Measurements from ENCODE around the gene GASK1B.

GASK1B gene

DNA sequence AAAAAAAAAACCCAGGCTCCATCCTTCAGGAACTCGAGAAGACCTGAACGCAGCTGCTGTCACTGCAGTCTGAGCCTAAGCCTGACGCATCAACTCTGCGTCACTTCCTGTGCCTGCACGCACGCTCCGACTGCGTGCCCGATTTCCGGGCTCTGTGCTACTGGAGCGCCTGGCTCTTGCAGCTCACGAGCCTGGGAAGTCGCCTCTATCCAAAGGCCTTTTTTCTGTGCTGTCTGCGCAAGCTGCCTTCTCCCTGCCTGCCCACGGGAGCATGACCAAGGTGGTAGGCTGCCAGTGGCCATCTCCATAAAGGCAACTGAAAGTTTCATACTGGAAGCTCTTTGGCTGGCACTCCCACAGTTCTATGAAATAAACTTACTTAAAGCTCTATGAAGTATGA, 9.9 kb upstream of the GASK1B start:
- no peak for DNase-seq

DNA sequence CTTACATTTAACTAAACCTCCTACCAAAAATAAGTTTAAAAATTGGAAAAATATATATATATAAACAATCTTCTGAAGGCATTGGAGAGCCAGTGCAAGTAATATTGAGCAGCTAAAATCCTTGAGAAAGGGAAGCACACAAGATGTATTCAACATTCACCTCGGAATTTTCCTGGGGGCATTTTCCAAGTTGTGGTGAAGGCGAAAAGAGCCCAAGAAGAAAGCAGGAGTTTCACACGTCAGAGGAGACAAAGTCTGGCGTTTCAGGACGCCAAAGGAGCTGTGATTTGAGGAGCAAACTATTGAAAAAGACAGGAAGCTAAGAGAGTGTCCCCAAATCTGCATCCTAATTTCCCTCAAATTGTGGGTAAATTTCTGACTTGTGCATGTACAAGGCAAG, 9.1 kb upstream of the GASK1B start:
- no peak for DNase-seq

DNA sequence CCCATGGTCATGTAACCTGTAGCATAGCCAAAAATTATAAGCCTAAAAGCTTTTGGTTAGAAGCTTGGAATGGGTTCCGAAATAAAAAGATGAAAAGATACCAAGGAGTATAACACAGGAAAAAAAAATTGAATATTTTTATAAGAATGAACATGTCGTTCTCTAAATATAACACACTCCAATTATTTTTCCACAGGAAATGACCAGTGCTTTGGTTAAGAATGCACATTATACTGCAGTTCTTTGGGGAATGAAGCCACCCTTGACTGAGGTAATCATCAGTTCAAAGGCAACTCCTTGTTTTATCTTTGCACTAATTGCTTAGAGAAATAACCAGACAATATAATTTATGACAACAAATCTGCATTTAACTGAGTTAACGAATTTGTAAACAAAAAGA, 6.6 kb upstream of the GASK1B start:
- no peak for DNase-seq

DNA sequence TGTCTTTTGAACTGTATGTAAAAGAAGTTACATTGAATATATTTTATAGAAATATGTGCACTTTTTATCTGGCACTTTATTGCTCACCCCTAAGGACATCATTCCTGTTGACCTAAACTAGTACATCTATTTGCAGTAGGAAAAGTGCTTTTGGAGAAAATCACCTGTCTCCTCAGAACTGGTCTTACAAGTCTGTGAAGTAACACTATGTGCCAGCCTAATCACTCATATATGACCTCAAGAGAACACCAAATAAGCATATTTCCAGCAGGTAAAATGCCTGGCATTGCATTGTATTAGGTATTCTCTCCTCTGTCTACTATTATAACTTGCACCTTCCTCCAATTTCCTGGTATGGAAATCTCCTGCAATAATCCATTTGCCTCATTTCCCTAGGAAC, 4.0 kb upstream of the GASK1B start:
- DNase-seq = no peak

DNA sequence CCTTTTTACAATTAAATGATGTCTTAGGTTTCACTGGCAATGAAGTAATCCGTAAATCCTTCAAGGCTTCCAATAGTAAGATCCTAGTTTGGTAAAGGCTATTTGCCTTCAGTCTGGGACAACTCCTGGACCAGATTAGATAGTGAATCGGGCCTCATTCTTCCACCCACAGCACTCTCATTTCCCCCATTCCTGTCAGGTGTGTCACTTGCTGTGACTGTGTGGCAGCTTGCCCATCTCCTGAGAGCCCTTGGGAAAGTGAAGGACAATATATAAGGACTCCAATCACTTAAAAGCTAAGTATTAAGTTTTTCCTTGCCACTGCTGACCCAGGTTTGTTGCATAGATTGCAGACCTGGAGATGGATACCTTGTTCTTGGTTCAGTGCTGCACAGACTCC, 3.3 kb upstream of the GASK1B start:
- DNase-seq = no peak

DNA sequence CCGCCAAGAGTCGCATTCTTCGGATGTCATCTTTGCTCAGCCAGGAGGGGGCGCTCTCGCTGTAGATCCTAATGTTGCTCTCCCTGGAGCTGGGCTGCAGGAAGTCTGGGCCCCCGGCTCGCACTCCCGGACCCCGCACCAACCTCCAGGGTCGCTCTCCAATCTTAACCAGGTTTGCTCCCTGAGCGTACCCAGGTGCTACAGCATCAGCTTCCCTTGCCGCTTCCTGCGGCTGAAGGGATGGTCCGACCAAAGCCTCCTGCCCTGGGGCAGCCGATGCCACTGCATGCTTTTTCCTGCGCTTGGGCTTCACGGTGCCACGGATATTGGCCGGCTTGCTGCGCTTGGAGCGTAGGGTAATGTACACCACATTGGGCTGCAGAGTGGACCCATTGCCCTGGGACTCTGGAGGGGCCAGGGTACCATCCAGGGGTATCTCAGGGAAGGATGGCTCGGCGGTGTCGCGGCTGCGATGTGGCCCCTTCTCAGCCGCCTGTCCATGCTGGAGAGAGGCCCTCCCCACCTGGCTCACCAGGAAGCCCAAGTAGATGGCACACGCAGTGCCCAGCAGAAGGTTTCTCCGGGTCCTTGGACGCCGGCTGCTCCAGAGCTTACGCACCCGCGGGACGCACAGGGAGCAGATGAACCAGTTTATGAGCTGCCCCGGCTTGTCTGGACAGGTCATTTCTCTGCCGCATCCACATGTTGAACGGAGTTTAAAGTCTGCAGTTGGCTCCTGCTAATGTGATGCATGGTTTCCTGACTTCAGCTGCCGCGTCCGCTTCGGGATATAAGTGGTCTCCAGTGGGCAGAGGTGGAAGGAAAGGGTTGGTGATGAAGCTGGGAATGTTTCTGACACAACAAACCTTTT, 1.9 kb downstream of the GASK1B start:
- peak; percentile 62 for DNase-seq

DNA sequence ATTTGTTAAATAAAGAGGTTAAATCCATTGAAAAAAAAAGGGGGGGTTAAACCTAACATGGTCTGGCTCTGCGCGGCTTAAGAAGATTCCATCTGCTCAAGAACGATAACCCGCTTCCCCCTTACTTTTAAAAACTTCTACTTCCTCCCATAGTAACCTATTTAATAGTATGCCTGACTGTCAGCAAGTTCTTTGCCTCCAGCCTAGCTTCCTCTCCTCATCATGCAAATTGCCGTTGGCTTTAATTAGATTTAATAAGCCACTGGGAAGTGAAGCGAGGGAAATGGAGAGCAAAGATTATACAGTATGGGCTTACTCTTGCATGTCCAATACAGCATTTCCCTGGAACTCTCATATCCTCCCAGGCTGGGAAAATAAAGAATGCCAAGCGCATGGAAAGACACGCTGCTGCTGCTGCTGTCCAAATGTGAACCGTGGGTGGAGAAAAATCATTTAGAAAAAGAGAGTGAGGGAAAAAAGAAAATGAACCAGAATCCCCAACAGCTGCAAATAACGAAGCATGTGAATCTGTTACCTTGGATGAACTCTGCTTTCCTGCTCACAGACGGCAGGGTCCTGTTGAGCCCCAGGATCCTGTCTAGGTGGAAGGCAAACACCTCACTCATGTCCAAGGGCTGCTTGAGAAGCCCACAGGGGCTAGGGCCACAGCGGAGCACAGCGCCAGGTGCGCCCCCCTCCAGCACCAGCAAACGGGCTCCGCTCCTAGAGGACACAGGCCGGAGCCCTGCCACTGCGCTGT, 2.7 kb downstream of the GASK1B start:
- DNase-seq = no peak

DNA sequence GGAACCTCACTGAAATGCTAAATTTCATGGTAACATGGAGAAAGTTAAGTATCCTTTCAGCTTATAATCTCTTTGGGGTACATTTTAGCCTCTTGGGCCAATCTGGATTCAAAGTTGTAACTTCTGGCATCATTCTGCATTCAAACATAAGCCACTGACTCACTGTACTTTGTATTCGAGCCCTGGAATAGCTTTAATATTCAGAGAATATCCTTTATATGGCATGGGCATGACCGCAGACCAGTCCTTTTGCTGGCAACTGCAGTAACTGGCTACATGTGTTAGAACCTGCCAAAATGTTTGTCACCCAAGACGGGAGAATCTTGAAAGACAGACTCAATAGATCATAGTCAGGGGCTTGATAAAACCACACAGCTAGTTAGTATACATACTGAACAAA, 3.3 kb downstream of the GASK1B start:
- no peak for DNase-seq

DNA sequence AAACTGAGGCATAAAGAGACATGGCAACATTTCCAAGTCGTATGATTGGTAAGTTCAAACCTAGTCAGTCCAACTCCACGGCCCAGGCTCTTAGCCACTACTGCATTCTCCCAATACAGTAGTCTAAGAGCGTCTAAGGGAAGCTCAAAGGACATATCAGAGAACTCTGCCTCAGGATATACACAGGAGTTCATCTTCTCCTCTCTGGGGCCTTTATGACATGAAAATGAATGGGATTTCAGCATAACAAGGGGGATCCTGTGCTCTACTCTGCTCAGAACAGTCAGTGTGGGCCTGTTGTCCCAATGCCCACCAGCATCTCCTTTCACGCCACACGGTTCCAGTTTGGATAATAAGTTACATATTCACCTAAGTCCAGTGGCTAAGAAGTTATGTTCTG, 4.2 kb downstream of the GASK1B start:
- no peak for DNase-seq

DNA sequence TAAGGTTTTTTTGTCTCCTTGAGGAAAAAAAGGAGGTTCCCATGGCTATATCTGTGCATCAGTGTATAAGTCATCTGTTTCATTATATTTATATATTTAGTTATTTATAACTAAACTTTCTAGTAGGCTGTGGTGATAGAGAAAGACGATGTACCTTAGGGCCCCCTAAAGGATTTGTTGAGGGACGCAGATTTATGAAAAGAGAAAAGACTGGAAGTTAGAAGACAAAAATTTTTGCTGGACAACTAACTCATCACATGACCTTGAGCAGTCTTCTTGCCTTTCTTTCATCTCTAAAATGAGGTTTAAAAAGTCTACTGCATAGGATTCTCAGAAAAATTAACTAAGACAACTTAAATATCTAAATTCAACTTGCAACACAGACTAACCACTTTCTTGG, 6.1 kb downstream of the GASK1B start:
- DNase-seq = no peak

DNA sequence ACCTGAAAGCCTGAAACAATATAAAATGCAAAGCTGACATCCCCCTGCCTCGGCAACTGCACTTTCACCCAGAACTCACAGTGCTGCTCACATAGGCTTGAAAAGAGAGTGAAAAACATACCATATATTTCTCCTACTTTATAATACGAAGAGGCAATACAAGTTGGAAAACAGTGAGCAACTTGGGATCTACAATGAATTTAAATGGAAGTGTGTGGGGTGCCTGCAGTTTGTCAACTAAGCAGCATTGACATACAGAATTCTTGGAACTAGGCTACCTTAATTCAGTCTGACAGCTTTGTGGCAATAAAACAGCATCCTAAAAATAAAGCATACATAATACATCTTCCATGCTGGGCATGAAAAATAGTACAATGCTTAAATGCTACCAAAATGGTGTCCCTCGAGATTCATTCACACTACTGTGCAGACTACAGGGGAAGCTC, 8.0 kb downstream of the GASK1B start:
- no peak for DNase-seq

DNA sequence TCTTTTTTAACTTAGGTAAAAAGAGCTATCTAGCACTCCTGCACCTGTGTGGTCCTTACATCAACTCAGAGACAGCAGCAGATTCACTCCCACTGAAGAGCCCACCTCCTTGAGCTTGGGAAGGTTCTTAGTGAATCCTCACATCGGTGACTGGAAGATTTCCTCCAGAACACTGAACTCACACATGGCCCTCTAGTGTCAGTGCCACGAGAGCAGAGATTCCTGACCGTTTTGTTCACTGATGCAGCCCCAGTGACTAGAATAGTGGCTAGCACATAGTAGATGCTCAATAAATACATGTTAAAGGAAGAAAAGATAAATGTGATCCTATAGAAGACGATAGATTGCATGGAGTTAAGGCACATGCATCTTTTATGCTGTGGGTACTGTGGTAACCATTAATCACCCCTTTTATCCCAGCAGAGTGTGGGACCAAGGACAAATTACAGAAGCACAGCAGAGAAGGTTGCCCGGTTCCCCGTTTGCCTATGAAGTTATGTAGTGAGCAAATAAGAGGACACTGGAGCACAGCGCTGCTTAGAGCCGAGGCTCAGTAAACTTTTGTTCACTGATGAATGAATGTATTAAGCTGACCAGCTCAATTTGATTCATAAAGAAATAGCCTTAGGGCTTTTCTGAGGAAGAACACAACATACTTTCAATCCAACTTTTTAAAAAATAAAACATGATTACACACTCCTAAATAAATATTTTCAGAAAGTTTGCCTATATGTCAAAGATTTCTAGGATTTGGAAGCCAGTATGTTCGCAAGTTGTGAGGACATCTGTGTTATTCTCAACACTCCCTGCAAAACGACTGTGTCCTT, 8.7 kb downstream of the GASK1B start:
- no peak for DNase-seq

DNA sequence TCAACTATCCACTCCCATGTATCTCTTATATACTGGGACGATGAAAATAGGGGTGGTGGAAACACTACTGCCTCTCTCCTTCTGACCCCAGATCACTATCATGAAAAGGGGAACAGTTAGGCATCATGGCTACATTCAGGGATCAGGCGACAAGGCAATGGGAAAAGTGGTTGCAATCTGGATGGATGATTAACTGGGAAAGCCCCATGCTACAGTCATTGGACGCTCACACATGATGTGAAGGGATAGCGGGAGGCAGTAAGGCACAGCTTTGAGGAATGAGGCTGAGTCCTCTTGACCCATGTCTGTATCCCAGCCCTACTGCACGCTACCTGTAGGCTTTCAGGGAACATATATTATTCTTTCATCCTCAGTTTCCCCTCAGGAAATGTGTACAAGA, 10.2 kb downstream of the GASK1B start:
- no peak for DNase-seq

DNA sequence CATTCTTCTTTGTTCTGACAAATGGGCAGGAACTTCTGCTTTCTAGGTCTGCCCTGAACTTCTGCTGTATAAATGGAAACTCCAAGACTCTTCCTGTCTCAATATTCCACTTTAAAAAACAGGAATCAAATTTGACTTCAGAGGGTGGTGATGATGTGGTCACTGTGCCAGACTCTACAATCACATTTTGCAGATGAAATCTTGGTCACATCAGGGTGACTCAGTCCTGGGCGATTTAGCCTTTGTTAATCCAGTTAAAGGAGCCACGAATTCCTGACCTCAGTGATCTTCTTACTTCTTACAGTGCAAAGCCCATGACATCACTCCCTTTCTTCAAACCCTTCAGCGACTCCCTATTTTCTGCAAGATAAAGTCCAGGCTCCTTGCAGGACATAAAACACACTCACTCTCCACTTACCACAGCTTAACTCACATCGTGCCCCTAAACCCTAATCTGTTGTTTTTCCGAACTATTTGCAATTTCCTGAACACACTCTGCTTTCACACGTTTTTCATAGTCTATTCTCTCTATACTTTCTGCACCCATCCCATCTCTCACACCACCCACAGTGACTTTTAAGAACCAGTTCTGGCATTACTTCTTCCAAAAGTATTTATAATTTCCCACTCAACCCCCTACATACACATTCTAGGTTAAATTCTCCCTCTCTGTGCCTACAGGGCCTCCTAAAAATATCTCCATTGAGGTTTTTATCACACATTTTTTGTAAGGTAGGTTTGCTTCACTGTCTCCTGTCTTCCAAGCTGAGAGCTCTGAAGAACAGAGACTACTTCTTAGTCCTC, 11.1 kb downstream of the GASK1B start:
- DNase-seq = no peak

DNA sequence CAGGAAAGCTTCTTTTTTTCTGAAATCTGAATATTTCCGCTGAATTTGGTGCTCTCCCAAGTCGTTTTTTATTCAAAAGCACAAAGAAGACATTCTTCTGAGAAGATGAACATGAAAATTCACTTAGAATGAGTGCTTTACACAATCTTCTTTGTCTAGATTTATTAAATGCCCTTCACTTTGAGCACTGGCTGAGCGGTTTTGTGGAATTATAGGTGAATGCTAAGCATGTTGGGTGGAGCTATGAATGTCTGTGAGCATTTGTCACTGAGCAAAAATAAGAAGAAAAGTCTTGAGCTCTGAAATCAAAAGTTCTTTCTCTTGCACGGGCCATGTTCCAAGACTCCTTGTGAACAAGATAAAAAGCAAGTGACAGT, 13.1 kb downstream of the GASK1B start:
- DNase-seq = no peak

DNA sequence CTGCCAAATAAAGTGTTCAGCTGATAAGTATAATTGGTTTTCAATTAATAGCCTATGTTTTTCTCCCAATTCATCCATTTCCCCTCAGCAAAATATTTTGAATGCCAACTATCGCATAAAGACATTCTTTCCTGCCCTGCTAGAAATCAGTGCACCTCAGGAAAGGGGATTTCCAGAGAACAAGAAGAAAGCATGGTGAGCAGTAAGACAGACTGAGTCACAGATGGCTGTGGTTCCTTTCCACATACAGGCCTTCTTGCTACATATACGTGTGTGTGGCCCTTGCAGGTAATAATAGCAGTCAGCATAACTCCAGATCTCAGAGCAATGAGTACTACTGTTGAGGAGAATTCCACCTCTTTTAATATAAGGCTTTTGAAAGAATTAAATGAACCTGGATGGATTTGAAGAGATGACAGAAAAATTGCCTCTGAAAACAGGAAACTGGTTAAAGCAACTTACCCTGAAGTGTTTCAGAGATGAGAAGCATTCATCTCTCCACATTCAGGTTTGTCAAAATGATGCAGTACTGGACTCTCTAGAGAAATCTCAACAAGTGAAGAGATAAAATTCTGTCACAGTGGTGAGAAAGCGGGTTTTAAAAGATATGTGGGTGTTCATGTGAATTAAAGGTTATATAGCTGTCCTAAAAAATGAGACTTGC, 13.6 kb downstream of the GASK1B start:
- no peak for DNase-seq

DNA sequence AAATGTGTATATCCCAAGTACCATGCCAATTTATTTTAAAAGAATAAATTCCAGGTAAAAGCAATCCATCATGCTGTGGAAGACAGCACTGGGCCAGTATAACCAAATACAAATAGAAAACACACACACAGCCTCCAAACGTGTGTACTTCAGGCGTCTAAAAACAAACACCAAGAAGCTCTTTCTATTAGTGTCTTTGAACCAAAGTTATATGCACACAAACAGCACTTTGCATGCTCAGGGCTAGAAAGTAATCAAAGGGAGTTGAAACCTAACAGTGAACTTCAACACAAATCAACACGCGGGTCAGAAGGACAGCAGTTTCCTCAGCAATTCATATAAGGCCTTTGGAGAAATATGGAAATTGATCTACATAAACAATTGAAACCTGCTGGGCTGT, 15.4 kb downstream of the GASK1B start:
- no peak for DNase-seq

DNA sequence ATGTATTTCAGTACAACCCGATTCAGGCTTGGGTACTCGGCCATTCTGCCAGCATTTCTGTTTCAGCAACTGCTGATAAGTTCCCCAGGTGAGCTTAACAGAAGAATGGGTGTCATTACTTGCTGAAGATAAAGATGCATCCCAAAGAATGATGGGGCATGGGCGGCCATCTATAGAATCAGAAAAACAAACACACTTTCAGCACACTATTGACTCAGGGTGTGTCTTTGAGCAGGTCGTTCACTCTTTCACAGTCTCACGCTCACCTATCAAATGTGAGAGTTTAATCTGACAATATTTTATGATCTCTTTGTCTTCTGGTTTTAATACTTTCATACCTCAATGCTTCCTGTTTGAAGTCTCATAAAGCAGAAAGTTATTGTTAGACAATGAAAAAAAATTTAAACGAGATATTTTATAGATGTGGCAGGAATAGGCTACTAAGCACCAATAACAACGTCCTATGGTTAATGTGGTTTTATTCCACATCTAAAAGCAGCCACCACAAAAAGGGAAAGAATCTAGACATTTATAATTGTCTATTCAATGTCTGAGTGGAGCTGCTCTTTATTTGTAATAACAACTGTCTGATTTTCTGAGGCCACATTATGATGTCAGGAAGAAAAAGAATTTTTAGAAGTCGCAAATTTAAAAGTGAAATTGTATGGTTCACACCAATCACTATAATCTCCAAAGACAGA, 17.0 kb downstream of the GASK1B start:
- no peak for DNase-seq

DNA sequence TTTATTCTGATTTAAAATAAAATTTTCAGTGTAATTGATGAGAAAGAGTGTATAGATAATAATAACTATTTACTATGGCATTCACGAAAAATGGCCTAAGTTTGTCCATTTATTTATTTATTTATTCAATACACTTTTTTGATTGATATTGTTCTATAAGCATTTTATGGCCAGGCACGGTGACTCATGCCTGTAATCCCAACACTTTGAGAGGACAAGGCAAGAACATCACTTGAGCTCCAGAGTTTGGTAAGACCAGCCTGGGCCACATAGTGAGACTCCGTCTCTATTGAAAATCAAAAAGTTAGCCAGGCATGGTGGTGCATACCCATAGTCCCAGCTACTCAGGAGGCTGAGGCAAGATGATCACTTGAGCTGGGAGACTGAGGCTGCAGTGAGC, 25.7 kb downstream of the GASK1B start:
- no peak for DNase-seq

DNA sequence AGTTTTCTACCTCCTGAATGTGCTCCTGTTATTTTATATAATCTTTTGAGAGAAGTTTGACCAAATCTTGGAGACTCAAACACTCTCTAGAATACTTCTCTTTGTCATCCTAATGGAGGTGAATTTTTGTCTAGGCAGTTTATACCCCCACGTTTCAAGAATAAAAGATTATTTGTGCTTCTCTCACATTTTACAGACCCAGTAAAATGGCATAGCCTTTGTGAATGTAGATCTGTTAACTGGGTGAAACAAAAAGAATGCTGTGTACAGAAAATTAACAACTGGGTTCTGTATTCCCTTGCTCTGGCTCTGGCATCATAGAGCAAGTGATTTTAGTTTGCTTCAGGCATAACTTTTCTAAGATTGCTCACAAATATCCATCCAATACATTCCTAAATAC, 26.1 kb downstream of the GASK1B start:
- DNase-seq = no peak

DNA sequence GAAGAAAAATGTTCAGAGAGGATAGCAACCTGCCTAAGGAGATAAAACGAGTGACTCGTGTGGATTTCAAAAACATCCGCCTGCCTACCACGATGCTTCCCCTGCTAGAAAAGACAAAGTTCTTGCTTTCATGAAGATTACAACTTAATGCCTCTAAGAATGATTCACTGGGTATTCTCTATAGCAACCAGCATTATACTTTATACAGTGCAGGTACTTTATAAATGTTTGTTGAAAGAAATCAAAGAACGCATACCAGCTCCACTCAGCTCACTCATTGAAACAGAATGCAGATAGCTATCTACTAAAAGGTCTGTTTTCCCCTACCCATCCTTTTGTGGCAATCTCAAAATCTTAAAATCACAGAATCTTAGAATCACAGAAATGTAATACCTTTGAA, 33.7 kb downstream of the GASK1B start:
- DNase-seq = no peak
